Calu3 (cell line): ENCODE data around the gene OR51I1. TPM values are rescaled to one million over a fixed set of nuclear protein-coding genes. Genes with fewer than 3 reads are reported as not detected.

Experiments
- BruUV-seq: library from RNA; stranded (reverse); fragments of 400-500 nt; replicated peaks from 2 replicates; lab custom pipeline; 2021; lab: Mats Ljungman, UMichigan
- CTCF ChIA-PET: fragments of 300-600 bp; sonication (Branson Sonifier 250); formaldehyde crosslinking; loops from one replicate; lab custom pipeline; 2022; ENCODE audit warnings: antibody characterized with exemption; lab: Charles Lee
- DNase-seq: peaks from one replicate; pipeline ENCODE4 v3.0.0; 2022
- H3K27ac Mint-ChIP-seq: one replicate; pipeline ENCODE4 v1.8.0; 2022; ENCODE audit warnings: mixed read lengths; ENCODE audit not compliant: unreplicated experiment
- H3K27me3 Mint-ChIP-seq: one replicate; pipeline ENCODE4 v1.8.0; 2022; ENCODE audit warnings: mixed read lengths; ENCODE audit not compliant: unreplicated experiment
- H3K36me3 Mint-ChIP-seq: one replicate; pipeline ENCODE4 v1.8.0; 2022; ENCODE audit warnings: mild to moderate bottlenecking, moderate library complexity, mixed read lengths; ENCODE audit not compliant: insufficient read depth, unreplicated experiment
- H3K4me1 Mint-ChIP-seq: one replicate; pipeline ENCODE4 v1.8.0; 2022; ENCODE audit warnings: mild to moderate bottlenecking, low read depth, mixed read lengths; ENCODE audit not compliant: unreplicated experiment
- H3K4me3 Mint-ChIP-seq: one replicate; pipeline ENCODE4 v1.8.0; 2022; ENCODE audit warnings: mild to moderate bottlenecking, low read depth, moderate library complexity, mixed read lengths; ENCODE audit not compliant: unreplicated experiment
- H3K9me3 Mint-ChIP-seq: one replicate; pipeline ENCODE4 v1.8.0; 2022; ENCODE audit warnings: low read depth, mixed read lengths; ENCODE audit not compliant: unreplicated experiment
- intact Hi-C: fragments of 100-400 bp; cut with micrococcal nuclease; formaldehyde crosslinking; loops from one replicate; pipeline ENCODE4 v1.10.0; 2022; ENCODE audit not compliant: unreplicated experiment
- total RNA-seq: library from RNA; stranded (reverse); gene quantifications from 2 replicates; pipeline ENCODE4 v1.2.3, GENCODE V29; 2022
- TF ChIP-seq, protein P1 (sequence below): fragments of 200-600 bp; IDR thresholded peaks from one replicate; pipeline ENCODE4 v1.8.0; 2022; ENCODE audit warnings: antibody characterized with exemption; ENCODE audit not compliant: unreplicated experiment

OR51I1 gene
- total RNA-seq, 1 experiment from 2014 or later: not detected

DNA sequence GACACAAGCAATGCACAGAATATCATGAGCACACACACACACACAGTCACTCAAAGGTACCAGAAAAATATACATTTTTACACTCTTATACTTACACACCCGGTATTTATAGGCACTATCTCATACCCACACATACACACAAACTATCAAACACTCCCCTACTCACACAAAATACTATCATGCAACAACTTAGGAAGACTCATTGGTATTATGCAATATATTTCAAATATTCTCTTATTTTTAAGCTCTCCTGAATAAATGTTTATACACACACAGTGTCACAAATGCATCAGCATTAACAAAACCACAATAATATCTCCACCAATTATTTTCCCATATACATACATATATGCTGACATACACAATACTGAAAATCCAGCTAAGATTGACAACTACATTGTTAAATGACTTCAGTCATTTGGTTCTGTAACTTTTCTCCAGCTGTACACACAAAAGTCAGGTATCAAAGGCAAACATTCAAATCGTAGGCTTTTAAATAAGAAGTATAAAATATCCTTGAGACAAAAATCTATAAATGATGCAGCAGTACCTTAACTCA lies 2.6 kb upstream of the OR51I1 start:
- no peak for DNase-seq
- no TSS peak for BruUV-seq
- TF ChIP-seq, protein P1, sequence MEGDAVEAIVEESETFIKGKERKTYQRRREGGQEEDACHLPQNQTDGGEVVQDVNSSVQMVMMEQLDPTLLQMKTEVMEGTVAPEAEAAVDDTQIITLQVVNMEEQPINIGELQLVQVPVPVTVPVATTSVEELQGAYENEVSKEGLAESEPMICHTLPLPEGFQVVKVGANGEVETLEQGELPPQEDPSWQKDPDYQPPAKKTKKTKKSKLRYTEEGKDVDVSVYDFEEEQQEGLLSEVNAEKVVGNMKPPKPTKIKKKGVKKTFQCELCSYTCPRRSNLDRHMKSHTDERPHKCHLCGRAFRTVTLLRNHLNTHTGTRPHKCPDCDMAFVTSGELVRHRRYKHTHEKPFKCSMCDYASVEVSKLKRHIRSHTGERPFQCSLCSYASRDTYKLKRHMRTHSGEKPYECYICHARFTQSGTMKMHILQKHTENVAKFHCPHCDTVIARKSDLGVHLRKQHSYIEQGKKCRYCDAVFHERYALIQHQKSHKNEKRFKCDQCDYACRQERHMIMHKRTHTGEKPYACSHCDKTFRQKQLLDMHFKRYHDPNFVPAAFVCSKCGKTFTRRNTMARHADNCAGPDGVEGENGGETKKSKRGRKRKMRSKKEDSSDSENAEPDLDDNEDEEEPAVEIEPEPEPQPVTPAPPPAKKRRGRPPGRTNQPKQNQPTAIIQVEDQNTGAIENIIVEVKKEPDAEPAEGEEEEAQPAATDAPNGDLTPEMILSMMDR: no peak
- H3K4me1 Mint-ChIP-seq: no peaks in the 10 kb centered on the region
- CTCF ChIA-PET: interaction anchor here (0.6 kb wide), 1 partner anchor 115 kb away, joined by 3 read pairs; no protein-coding TSS in a partner anchor
- H3K36me3 Mint-ChIP-seq: no peaks in the 10 kb centered on the region
- intact Hi-C loops: no loop called here
- H3K4me3 Mint-ChIP-seq: no peak overlapping the region
- H3K27me3 Mint-ChIP-seq: peaks cover 50% of the 10 kb centered on the region
- H3K27ac Mint-ChIP-seq: no peak overlapping the region
- H3K9me3 Mint-ChIP-seq: peaks cover 3% of the 10 kb centered on the region

DNA sequence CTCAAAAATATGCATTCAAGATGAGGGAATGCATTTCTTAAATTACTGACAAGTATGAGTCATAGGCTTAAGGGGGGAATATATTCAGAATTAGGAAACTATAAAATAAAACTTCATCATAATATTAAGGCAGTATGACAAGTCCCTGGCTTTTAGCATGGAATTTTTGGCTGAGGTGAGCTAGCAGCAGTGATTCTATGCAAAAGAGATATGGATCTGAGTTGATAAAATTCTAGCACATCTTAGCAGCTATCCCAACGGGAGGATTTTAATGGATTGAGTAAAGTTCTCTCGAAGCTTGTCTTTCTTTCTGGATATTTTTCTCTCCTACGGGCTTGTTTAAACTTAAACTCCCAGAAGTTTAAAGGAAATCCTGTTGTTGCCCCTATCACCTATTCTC lies 18.2 kb downstream of the OR51I1 start:
- TF ChIP-seq, protein P1: no peak
- Mint-ChIP-seq H3K36me3 (no peaks in the 10 kb centered on the region), H3K27ac (no peak overlapping the region), H3K4me3 (no peak overlapping the region), H3K4me1 (no peaks in the 10 kb centered on the region), H3K9me3 (peaks cover 3% of the 10 kb centered on the region), H3K27me3 (peaks cover 30% of the 10 kb centered on the region)
- CTCF ChIA-PET: no interaction called here
- DNase-seq: no peak
- BruUV-seq: no TSS peak
- intact Hi-C loops: no loop called here

- BruUV-seq: no TSS peak
- intact Hi-C loops: no loop called here
- H3K4me1 Mint-ChIP-seq: no peaks in the 10 kb centered on the region
- CTCF ChIA-PET: no interaction called here
- DNase-seq: no peak
- TF ChIP-seq, protein P1: no peak
- peaks cover 30% of the 10 kb centered on the region for H3K27me3 Mint-ChIP-seq
- no peak within 1 kb of the TSS for H3K27ac Mint-ChIP-seq
- no peaks in the 10 kb centered on the region for H3K36me3 Mint-ChIP-seq
- H3K4me3 Mint-ChIP-seq: no peak within 1 kb of the TSS
- peaks cover 3% of the 10 kb centered on the region for H3K9me3 Mint-ChIP-seq
Observed at GRCh38 chr11:5421811-5422210, 19.5 kb downstream of the OR51I1 start, which contains the start of gene OR51Q1. TSS of gene OR51Q1 (plus strand) at chr11:5422111. CDS start at chr11:5422201, 90 bp downstream.

DNA sequence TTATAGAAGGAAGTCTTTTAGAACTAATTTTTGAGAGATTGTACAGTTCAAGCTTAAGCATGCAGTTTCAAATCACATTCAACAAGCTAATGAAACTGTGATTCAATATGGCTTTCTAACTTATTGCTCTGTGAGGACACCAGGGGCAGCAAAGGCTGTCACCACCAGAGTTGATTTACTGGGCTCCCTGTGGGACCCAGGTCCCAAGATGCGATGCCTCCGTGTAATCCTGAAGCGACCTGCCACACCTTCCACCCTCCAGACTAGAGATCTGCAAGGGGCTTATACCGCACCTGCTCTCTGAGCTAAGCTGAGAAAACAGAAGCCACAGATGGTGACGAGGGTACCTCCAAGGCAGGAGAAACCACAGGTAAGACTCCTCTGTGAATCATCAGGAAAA lies 20.3 kb downstream of the OR51I1 start:
- TF ChIP-seq, protein P1: no peak
- peaks cover 3% of the 10 kb centered on the region for H3K9me3 Mint-ChIP-seq
- no peaks in the 10 kb centered on the region for H3K4me1 Mint-ChIP-seq

More for the DNA sequence above, 20.3 kb downstream of the OR51I1 start:
- DNase-seq: no peak
- no TSS peak for BruUV-seq
- H3K4me3 Mint-ChIP-seq: no peak overlapping the region
- no peak overlapping the region for H3K27ac Mint-ChIP-seq
- CTCF ChIA-PET: no interaction called here
- peaks cover 30% of the 10 kb centered on the region for H3K27me3 Mint-ChIP-seq
- intact Hi-C loops: no loop called here
- no peaks in the 10 kb centered on the region for H3K36me3 Mint-ChIP-seq
